LNCAP (cell line): ENCODE measurements around the gene COQ8A.

Experiments used
- TF ChIP-seq, protein P1 (sequence below): fragments of 450-650 bp; IDR thresholded peaks from 2 replicates; pipeline ENCODE4 v1.5.1; 2017; ENCODE audit warnings: mild to moderate bottlenecking

The COQ8A gene

DNA sequence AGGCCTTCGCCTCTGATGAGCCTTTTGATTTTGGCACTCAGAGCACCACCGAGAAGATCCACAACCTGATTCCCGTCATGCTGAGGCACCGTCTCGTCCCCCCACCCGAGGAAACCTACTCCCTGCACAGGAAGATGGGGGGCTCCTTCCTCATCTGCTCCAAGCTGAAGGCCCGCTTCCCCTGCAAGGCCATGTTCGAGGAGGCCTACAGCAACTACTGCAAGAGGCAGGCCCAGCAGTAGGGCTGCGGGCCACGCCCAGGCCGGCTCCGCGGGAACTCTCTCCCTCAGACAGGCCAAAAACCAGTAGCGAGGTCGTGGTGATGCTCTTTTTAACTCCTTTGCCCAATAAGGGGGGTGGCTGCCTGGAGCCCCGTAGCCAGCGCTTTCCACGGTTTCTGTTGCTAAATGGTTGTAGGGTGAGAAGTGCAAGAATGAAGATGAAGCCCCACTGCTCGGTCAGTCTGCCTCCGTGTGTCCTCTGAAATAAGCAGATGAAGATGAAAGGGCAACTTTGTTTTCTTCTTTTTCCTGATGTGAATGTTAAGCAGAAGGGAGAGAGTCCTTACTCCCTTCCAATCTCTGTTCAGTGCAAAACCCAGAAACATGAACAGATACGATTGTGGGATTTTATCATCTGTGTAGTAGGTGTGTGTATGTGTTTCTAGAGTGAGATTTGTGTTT is 46.5 kb downstream of the COQ8A start:
- TF ChIP-seq, protein P1, sequence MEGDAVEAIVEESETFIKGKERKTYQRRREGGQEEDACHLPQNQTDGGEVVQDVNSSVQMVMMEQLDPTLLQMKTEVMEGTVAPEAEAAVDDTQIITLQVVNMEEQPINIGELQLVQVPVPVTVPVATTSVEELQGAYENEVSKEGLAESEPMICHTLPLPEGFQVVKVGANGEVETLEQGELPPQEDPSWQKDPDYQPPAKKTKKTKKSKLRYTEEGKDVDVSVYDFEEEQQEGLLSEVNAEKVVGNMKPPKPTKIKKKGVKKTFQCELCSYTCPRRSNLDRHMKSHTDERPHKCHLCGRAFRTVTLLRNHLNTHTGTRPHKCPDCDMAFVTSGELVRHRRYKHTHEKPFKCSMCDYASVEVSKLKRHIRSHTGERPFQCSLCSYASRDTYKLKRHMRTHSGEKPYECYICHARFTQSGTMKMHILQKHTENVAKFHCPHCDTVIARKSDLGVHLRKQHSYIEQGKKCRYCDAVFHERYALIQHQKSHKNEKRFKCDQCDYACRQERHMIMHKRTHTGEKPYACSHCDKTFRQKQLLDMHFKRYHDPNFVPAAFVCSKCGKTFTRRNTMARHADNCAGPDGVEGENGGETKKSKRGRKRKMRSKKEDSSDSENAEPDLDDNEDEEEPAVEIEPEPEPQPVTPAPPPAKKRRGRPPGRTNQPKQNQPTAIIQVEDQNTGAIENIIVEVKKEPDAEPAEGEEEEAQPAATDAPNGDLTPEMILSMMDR: no peak

DNA sequence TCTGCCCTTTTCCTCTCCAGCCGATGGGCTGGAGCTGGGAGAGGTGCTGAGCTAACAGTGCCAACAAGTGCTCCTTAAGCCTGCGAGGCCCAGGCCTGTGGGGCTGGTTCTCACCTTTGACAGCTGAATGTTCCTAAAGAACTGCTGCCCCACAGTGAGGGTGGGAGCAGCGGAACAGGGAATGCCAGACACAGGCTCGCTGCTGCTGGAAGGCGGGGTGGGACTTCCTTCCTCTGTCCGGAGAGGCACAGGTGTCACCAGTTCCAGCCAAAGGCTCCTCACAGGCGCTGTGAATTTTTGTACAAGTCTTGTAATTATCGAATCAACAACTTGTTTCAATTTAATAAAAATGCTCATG is 47.1 kb downstream of the COQ8A start:
- TF ChIP-seq, protein P1: no peak

DNA sequence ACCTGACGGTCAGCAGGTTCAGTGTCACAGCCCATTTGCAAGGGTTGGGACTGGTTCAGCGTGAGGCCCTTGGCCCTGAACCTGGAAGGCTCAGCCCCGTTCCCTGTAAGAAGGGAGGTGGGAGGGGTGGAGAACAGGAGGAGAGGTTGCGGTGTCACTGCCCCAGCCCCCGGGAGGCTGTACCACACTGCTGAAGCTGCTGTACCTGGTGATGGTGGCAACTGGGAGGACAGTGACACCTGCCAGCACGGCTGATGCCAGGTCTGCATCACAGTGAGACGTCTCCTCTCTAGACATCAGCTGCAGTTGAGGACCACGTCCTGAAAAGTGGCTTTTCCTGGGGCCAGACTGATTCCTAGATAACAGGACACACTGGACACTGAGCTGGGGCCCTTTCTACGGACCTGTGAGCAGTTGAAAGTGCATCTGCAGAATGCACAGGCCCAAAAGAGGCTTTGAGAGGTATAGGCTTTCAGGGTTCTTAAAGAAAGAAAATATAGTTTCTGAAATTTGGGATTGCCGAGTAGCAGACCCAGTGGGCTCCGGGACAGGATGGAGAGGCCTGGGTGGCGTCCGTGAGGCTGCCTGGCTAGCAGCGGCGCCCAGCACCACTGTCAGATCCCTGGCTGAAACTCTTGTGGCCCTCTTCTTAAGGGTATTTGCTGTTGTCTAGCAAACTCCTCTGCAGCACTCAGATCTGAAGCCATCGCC is 47.7 kb downstream of the COQ8A start:
- TF ChIP-seq, protein P1: no peak

DNA sequence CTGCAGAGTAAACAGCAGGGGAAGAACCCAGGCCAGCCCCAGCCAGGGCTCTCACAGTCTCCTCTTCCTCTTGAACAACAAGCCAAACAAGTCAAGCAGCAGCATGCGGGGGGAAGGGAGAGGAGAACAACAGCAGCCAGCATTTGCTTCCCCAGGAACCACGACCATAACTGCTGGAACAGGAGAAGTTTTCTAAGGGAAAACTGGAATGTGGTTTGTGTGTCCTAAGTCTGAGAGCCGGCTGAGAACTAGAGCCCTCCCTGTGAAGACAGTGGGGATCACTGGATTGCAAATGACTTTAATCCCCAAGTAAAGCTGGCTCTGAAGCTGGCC is 48.2 kb downstream of the COQ8A start:
- TF ChIP-seq, protein P1: no peak

DNA sequence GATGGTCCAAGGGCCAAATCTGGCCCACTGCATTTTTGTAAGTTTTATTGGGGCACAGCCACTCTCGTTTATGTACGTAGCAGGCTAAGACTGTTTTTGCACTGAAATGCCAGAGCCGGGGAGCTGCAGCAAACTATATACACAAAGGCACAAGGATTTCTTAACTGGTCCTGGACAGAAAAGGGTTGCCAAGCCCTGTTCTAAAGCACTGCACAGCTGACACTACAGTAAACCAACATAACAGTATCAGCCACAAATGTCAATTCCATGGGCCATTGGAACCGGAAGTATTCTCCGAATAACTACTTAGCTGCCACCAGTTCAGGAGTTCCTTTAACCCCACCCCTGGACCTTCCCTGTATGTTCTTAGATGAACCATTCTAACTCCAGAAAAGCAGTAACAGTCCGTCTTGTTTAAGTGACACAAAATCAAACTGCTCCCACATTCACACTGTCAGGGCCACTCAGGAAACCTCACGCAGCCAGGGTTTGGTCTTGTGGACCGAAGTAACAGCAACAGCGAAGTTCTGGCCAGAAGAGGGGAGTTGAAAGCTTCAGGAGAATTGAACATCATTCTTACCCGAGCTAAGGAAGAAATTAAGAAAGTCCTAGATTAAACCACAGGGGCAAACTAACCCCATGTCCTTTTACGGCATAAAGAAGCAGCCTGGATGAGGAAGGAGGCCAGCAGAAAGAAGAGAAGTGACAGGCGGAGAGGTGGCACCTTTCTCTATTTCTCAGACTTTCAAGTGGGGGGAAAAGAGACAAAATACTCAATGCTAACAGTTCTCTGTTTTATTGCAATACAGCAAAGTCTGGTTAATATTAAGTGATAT is 49.2 kb downstream of the COQ8A start:
- TF ChIP-seq, protein P1: no peak

DNA sequence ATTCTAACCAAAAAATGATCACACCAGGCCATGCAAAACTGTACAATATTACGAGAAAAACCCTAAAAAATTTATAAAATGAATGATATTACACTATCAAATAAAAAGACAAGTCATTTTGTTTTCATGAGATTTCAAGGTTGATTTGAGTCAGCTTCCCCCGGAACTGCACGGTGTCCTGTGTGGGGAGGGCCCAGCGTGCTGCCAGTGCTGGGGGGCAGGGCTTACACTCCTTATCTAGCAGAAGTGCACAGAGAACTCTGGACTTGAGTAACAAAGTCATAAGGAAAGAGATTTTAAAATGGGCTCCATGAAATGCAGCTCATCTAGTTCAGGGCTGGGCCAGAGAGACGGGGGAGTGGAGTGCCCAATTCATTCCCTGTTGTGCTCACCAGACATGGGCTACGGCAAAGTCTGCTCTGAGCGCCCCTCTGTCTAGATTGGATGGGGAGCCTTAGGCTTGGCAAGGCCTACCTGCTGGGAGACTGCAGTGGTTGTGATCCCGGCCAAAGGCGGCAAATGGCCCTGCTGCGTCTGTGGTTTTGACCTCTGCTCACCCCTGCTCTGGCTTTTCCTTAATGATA is 50.1 kb downstream of the COQ8A start:
- TF ChIP-seq, protein P1: no peak

DNA sequence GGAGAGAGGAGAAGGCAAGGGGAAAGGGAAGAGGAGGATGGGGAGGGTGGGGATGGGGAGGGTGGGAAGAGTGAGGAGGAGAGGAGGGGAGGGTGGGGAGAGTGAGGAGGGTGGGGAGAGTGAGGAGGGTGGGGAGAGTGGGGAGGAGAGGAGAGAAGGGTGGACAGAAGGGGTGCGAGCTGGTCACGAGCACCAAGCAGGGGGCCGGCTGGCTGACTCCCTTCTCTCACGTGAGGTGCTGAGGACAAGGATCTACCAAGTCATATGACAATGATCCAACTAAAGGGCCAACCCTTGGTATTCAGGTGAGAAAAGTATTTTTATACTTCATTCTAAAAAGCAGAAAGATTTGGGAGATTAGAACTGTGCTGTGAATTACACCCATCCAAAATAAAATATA is 51.8 kb downstream of the COQ8A start:
- TF ChIP-seq, protein P1: no peak
